Tongue (tissue), 2 donors: ENCODE results near the gene STXBP4. TPM values are rescaled to one million over a fixed set of nuclear protein-coding genes. Genes with fewer than 3 reads are reported as not detected.

Experiments used
- small RNA-seq: library from RNA; depleted of rRNA; stranded (forward); fragments of <200 nt; gene quantifications from one replicate; pipeline ENCODE3, GENCODE V24; 2014; ENCODE audit warnings: low replicate concordance
- total RNA-seq: library from RNA; depleted of rRNA; stranded (reverse); fragments of >200 nt; gene quantifications from one replicate; pipeline ENCODE4 v1.2.3, GENCODE V29; 2014

Gene STXBP4
- total RNA-seq, 1 donor from 2014 or later: 28.4 TPM

Small RNA genes lying within 50 kb of the gene (small RNA-seq; reads per million reads assigned to genes)
- not detected for gene AC007485.1

Other genes starting within 250 kb of the STXBP4 start
- gene TOM1L1, start 67.9 kb upstream of the STXBP4 start, total RNA-seq: 8.8 TPM
- 54.4 TPM for gene COX11, start 111 bp upstream of the STXBP4 start, total RNA-seq